ENCODE data around the gene EFNA1. TPM values are rescaled to one million over a fixed set of nuclear protein-coding genes. Genes with fewer than 3 reads are reported as not detected.

The EFNA1 gene
- total and polyA plus RNA-seq, 2 of the 13 experiments (the other 11 are each of a cell fraction or from before 2014, with no cell fraction given), result 81.8 to 874 TPM

- TF ChIP-seq FOSL1 (CRISPR knock-in tag; IDR thresholded peaks at IDR 0.05; ENCODE audit: borderline replicate concordance), result no peak
- peak; percentile 30; the same call in 1 of the 2 replicates for TF ChIP-seq THAP9 (CRISPR knock-in tag; IDR thresholded peaks at IDR 0.05; ENCODE audit: borderline replicate concordance)
- TF ChIP-seq RAD21 (CRISPR knock-in tag; IDR thresholded peaks at IDR 0.05), result peak; percentile 97
- no peak for TF ChIP-seq PRDM15 (CRISPR knock-in tag; IDR thresholded peaks at IDR 0.05)
- TF ChIP-seq JUND (CRISPR knock-in tag; IDR thresholded peaks at IDR 0.05), result no peak
- TF ChIP-seq MZF1 (CRISPR knock-in tag; IDR thresholded peaks at IDR 0.05; ENCODE audit: borderline replicate concordance), result no peak
- no peak for TF ChIP-seq ZNF546 (CRISPR knock-in tag; conservative IDR thresholded peaks at IDR 0.05)
- TF ChIP-seq, protein P1, sequence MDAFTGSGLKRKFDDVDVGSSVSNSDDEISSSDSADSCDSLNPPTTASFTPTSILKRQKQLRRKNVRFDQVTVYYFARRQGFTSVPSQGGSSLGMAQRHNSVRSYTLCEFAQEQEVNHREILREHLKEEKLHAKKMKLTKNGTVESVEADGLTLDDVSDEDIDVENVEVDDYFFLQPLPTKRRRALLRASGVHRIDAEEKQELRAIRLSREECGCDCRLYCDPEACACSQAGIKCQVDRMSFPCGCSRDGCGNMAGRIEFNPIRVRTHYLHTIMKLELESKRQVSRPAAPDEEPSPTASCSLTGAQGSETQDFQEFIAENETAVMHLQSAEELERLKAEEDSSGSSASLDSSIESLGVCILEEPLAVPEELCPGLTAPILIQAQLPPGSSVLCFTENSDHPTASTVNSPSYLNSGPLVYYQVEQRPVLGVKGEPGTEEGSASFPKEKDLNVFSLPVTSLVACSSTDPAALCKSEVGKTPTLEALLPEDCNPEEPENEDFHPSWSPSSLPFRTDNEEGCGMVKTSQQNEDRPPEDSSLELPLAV (CRISPR knock-in tag; conservative IDR thresholded peaks at IDR 0.05; ENCODE audit: low read depth), result no peak
- TF ChIP-seq ARNT (IDR thresholded peaks at IDR 0.05), result no peak
- no peak for TF ChIP-seq GTF3A (CRISPR knock-in tag; conservative IDR thresholded peaks at IDR 0.05)
- no peak for TF ChIP-seq JARID2 (CRISPR knock-in tag; IDR thresholded peaks at IDR 0.05; ENCODE audit: insufficient replicate concordance)
- TF ChIP-seq ZNF296 (CRISPR knock-in tag; conservative IDR thresholded peaks at IDR 0.05), result no peak
- TF ChIP-seq NCOR1 (IDR thresholded peaks at IDR 0.05; ENCODE audit: borderline replicate concordance, low read length), result no peak
- TF ChIP-seq SUZ12 (IDR thresholded peaks at IDR 0.05; ENCODE audit: low read depth, low read length), result no peak
- TF ChIP-seq ZNF501 (CRISPR knock-in tag; IDR thresholded peaks at IDR 0.05), result 0 out of 2 replicates have a peak, but pooled peaks have one; percentile 32
- no peak for TF ChIP-seq KAT7 (CRISPR knock-in tag; IDR thresholded peaks at IDR 0.05; ENCODE audit: borderline replicate concordance)
- no peak for TF ChIP-seq SMAD1 (CRISPR knock-in tag; IDR thresholded peaks at IDR 0.05; ENCODE audit: borderline replicate concordance, low read depth)
- TF ChIP-seq TCF7 (IDR thresholded peaks at IDR 0.05; ENCODE audit: low read depth), result no peak
- TF ChIP-seq ZNF670 (CRISPR knock-in tag; IDR thresholded peaks at IDR 0.05; ENCODE audit: borderline replicate concordance), result no peak
- TF ChIP-seq BCL3 (CRISPR knock-in tag; IDR thresholded peaks at IDR 0.05), result no peak
Observed at GRCh38 chr1:155167166-155168104, 39.8 kb downstream of the EFNA1 start (continued).

Data from HepG2 (cell line).